Measurements from ENCODE around the gene SLC39A13. TPM values are rescaled to one million over a fixed set of nuclear protein-coding genes. Genes with fewer than 3 reads are reported as not detected.

Gene SLC39A13
- total RNA-seq, 2 donors from 2014 or later: 97.7 to 163 TPM

DNA sequence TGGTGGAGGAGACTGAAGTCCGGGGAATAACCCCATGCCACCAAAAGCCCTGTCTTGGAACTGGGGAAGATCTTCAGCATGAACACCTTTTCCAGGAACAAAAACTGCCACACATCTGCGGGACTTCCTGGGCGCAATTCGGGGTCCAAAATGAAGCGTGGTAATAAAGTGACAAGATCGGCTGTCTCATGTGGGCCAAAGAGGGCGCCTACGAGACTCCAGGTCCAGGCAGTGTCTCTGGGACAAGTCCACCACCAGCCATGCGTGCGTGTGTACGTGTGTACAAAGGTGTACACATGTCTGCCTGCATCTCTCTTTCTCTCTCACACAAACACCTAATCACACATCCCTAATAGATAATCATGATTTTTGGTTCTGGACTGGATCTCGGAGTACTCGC is 47.0 kb upstream of the SLC39A13 start:
- DNase-seq (ENCODE audit: low spot score) (no peak), ATAC-seq (ENCODE audit: insufficient number of reproducible peaks, low FRiP score, low read depth) (no peak)

DNA sequence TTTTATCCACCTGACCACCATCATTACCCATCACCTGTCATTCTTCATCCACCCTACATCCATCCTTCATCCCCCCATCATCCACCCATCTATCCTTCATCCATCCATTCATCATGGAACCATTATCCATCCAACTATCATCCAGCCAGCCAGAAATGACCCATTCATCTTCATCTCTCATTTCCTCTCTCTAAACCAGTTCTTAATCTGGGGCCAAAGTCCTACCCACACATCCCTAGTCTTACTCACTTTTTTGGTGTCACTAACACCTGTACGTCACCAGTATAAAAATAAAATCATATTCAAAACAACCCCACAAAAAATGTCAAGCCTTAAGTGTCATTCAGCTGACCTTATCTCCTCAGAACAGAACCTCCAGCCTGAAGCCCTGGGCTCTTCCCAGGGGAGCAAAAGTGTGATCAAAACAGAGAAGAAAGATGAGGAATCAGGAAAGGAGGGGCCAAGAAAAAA is 42.3 kb upstream of the SLC39A13 start:
- TF ChIP-seq, protein P1, sequence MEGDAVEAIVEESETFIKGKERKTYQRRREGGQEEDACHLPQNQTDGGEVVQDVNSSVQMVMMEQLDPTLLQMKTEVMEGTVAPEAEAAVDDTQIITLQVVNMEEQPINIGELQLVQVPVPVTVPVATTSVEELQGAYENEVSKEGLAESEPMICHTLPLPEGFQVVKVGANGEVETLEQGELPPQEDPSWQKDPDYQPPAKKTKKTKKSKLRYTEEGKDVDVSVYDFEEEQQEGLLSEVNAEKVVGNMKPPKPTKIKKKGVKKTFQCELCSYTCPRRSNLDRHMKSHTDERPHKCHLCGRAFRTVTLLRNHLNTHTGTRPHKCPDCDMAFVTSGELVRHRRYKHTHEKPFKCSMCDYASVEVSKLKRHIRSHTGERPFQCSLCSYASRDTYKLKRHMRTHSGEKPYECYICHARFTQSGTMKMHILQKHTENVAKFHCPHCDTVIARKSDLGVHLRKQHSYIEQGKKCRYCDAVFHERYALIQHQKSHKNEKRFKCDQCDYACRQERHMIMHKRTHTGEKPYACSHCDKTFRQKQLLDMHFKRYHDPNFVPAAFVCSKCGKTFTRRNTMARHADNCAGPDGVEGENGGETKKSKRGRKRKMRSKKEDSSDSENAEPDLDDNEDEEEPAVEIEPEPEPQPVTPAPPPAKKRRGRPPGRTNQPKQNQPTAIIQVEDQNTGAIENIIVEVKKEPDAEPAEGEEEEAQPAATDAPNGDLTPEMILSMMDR (IDR thresholded peaks at IDR 0.05): no peak
- Histone ChIP-seq H3K27ac (no peak overlapping the region), H3K27me3 (replicated peaks; ENCODE audit: insufficient read depth) (no peaks in the 10 kb centered on the region), H3K36me3 (no peaks in the 10 kb centered on the region), H3K9me3 (no peaks in the 10 kb centered on the region), H3K4me1 (ENCODE audit: control insufficient read depth in 1 of 2, low read depth in 2 of 2) (no peaks in the 10 kb centered on the region), H3K4me3 (no peak overlapping the region)
- ATAC-seq (ENCODE audit: insufficient number of reproducible peaks, low FRiP score, low read depth): no peak
- DNase-seq (ENCODE audit: low spot score): no peak

More for the DNA sequence above, 47.0 kb upstream of the SLC39A13 start:
- no peaks in the 10 kb centered on the region for H3K36me3 ChIP-seq
- no peaks in the 10 kb centered on the region for H3K9me3 ChIP-seq
- no peaks in the 10 kb centered on the region for H3K4me1 ChIP-seq (ENCODE audit: control insufficient read depth in 1 of 2, low read depth in 2 of 2)
- no peak overlapping the region for H3K27ac ChIP-seq
- TF ChIP-seq, protein P1 (IDR thresholded peaks at IDR 0.05): no peak
- no peaks in the 10 kb centered on the region for H3K27me3 ChIP-seq (replicated peaks; ENCODE audit: insufficient read depth)
- H3K4me3 ChIP-seq: no peak overlapping the region

DNA sequence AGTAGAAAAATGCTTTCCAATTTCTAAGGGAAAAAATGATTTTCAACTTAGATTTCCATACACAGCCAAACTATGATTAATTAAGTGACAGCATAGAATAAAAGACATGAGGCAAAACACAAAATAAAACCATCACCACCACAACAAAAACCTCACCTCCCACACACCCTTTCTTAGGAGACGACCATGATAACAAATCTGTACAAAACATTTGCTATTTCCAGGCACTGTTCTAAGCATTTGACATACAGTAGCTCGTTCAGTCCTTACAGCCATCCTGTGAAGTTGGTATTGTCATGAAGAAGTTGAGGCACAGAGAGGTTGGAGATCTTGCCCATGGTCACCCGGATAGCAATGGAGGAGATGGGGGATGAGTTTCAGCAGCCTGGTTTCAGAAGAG is 38.7 kb upstream of the SLC39A13 start:
- no peaks in the 10 kb centered on the region for H3K36me3 ChIP-seq
- H3K4me1 ChIP-seq (ENCODE audit: control insufficient read depth in 1 of 2, low read depth in 2 of 2): no peaks in the 10 kb centered on the region
- TF ChIP-seq, protein P1 (IDR thresholded peaks at IDR 0.05): no peak
- H3K4me3 ChIP-seq: no peak overlapping the region
- no peaks in the 10 kb centered on the region for H3K27me3 ChIP-seq (replicated peaks; ENCODE audit: insufficient read depth)
- no peak overlapping the region for H3K27ac ChIP-seq
- no peak for DNase-seq (ENCODE audit: low spot score)
- no peaks in the 10 kb centered on the region for H3K9me3 ChIP-seq
- ATAC-seq (ENCODE audit: insufficient number of reproducible peaks, low FRiP score, low read depth): no peak

DNA sequence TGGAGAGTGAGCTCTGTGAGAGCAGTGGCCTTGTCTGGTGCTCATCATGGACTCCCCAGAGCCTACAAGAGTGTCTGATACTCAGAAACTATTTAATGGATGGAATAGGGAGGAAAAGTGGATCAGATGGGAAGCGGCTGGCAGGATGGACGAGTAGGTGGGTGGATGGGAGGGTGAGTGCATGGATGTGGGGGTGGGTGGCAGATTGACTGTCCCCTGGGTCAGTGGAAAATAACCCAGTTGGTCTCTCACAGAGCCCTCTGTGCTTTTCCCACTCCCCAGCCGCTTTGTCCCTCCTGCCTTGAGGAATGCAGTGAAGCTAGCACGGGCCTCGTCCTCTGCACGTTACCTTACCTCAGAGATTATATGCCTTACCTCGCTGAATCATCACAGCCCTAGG is 36.0 kb upstream of the SLC39A13 start:
- Histone ChIP-seq H3K27me3 (replicated peaks; ENCODE audit: insufficient read depth) (no peaks in the 10 kb centered on the region), H3K4me3 (no peak overlapping the region), H3K27ac (no peak overlapping the region), H3K4me1 (ENCODE audit: control insufficient read depth in 1 of 2, low read depth in 2 of 2) (no peaks in the 10 kb centered on the region), H3K36me3 (no peaks in the 10 kb centered on the region), H3K9me3 (no peaks in the 10 kb centered on the region)
- TF ChIP-seq, protein P1 (IDR thresholded peaks at IDR 0.05): no peak
- DNase-seq (ENCODE audit: low spot score) (no peak), ATAC-seq (ENCODE audit: insufficient number of reproducible peaks, low FRiP score, low read depth) (no peak)

DNA sequence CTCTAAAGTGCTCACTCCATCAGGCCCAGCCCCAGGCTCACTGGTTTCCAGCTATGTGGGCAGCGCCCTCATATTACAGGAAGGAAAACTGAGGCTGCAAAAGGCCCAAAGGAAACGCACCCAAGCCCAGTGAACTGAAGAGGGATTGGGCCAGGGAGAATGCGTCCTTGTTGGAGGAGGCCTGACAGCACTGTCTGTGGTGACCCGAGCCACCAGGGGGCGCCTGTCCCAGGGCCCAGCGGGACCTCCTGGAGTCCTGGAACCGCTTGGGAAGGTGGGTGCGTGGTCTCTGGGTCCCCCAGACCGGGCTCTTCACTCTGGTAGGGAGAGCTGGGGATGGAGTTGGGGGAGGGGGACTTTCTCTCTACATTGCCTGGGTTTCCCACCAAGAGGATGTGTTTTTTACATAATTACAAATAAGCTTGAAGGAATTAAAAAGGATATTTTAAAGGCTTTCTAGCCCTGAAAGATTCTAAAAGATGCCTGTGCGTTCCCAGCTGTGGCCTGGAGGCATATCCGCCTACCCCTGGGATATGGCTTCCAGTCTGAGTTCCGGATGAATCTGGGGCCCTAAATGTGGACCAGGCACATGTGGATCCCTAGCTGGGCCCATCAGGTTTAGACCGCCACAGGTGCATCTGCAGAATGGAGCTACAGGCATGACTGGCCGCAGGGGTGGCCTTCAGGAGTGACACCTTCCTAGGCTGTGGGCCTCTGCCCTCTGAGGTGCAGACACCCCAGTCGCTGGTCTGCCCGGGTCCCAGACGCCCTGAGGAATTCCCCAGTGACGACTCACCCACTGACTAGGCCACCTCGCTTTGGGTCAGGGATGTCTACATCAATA is 34.3 kb upstream of the SLC39A13 start:
- TF ChIP-seq, protein P1 (IDR thresholded peaks at IDR 0.05): peak; percentile 98
- DNase-seq (ENCODE audit: low spot score) (no peak), ATAC-seq (ENCODE audit: insufficient number of reproducible peaks, low FRiP score, low read depth) (peak; percentile 76)
- Histone ChIP-seq H3K9me3 (no peaks in the 10 kb centered on the region), H3K27ac (no peak overlapping the region), H3K36me3 (no peaks in the 10 kb centered on the region), H3K4me1 (ENCODE audit: control insufficient read depth in 1 of 2, low read depth in 2 of 2) (no peaks in the 10 kb centered on the region), H3K27me3 (replicated peaks; ENCODE audit: insufficient read depth) (no peaks in the 10 kb centered on the region), H3K4me3 (no peak overlapping the region)

All from thoracic aorta (tissue), 2 donors.